ENCODE data around the gene VPS33B.
A peak's percentile ranks its signal among the peaks of the same experiment; 100 is the strongest.

Gene VPS33B

DNA sequence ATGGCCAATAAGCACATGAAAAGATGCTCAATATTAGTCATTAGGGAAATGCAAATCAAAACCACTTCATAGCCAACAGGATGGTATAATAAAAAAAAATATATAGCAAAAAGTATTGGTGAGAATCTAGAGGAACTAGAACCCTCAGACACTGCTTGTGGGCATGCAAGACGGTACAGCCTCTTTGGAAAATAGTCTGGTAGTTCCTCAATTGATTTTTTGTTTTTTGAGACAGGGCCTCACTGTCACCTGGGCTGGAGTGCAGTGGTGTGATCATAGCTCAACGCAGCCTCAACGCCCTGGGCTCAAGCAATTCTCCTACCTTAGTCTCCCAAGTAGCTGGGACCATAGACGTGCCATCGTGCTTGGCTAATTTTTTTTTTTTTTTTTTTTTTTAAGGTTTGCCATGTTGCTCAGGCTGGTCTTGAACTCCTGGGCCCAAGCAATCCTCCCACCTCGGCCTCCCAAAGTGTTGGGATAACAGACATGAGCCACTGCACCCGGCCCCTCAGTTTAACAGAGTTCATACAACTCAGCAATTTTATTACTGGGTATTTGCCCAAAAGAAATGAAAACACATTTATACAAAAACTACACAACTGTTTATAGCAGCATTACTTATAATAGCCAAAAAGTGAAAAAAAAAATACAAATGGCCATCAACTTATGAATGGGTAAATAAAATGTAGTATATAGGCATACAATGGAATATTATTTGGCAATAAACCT lies 33.2 kb downstream of the VPS33B start:
- TF ChIP-seq, protein P1, sequence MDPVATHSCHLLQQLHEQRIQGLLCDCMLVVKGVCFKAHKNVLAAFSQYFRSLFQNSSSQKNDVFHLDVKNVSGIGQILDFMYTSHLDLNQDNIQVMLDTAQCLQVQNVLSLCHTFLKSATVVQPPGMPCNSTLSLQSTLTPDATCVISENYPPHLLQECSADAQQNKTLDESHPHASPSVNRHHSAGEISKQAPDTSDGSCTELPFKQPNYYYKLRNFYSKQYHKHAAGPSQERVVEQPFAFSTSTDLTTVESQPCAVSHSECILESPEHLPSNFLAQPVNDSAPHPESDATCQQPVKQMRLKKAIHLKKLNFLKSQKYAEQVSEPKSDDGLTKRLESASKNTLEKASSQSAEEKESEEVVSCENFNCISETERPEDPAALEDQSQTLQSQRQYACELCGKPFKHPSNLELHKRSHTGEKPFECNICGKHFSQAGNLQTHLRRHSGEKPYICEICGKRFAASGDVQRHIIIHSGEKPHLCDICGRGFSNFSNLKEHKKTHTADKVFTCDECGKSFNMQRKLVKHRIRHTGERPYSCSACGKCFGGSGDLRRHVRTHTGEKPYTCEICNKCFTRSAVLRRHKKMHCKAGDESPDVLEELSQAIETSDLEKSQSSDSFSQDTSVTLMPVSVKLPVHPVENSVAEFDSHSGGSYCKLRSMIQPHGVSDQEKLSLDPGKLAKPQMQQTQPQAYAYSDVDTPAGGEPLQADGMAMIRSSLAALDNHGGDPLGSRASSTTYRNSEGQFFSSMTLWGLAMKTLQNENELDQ (tag by site-specific recombination; IDR thresholded peaks at IDR 0.05; ENCODE audit: low read depth): no peak
- TF ChIP-seq ZNF121 (tag by site-specific recombination; IDR thresholded peaks at IDR 0.05): no peak
- 0 out of 2 replicates have a peak, but pooled peaks have one; percentile 33 for TF ChIP-seq ZNF600 (tag by site-specific recombination; IDR thresholded peaks at IDR 0.05)
- TF ChIP-seq PRDM2 (tag by site-specific recombination; IDR thresholded peaks at IDR 0.05; ENCODE audit: borderline replicate concordance): no peak
- no peak for TF ChIP-seq ZBTB1 (tag by site-specific recombination; IDR thresholded peaks at IDR 0.05)
- no peak for TF ChIP-seq ZSCAN16 (tag by site-specific recombination; IDR thresholded peaks at IDR 0.05)
- TF ChIP-seq HOXD13 (CRISPR knock-in tag; IDR thresholded peaks at IDR 0.05; ENCODE audit: borderline replicate concordance): no peak
- TF ChIP-seq ZNF362 (tag by site-specific recombination; IDR thresholded peaks at IDR 0.05): peak; percentile 68; the same call in 1 of the 2 replicates
- ChIA-PET POLR2A (interaction anchor here (0.6 kb wide), 2 partner anchors 75 to 1831 kb away, joined by 3 to 5 read pairs; no protein-coding TSS in a partner anchor), CTCF (interaction anchor here (0.6 to 1.7 kb wide), 5 partner anchors 8 to 817 kb away, joined by 3 to 8 read pairs (median 3); partner anchors contain the start of gene HDDC3)
- Histone ChIP-seq H3K4me3 (ENCODE audit: low read depth, low read length) (no peak overlapping the region), H3K36me3 (ENCODE audit: control insufficient read depth in 2 of 2, insufficient read depth in 1 of 2, low read length in 2 of 2) (peaks cover 13 to 42% of the 10 kb centered on the region in 2 experiments), H3K27ac (ENCODE audit: extremely low read depth, low read depth, low read length) (0 out of 2 replicates have a peak overlapping the region, but pooled peaks have one; percentile 4), H3K9me3 (ENCODE audit: control insufficient read depth, insufficient read depth, low read depth, low read length) (no peaks in the 10 kb centered on the region), H3K4me1 (ENCODE audit: control insufficient read depth, insufficient read depth, low read length) (peaks cover 33% of the 10 kb centered on the region)

DNA sequence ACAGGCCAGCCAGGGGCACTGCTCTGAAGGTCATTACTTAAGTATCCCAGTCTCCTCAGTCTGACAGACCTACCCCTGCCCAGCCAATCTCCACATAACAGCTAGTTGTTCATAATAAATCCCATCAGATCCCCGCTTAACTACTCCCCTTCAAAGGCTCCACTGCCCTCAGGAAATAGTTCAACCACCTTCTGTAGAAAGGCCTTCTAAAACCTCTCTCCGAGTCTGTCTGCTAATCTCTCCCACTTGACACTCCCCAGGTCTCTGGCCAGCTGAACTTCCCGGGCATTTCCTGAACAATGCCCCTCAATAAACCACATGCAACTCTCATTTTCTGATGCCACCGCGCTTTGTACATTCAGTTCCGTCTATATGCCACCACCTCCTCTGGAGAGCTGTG lies 34.1 kb downstream of the VPS33B start:
- ChIA-PET POLR2A (no interaction called here), CTCF (interaction anchor here (0.6 to 3.2 kb wide), 4 partner anchors 32 to 245 kb away, joined by 5 to 15 read pairs (median 7); partner anchors contain the start of gene HDDC3)
- TF ChIP-seq ZNF335 (tag by site-specific recombination; conservative IDR thresholded peaks at IDR 0.05) (peak; percentile 24; the same call in 1 of the 2 replicates), ZNF785 (tag by site-specific recombination; IDR thresholded peaks at IDR 0.05) (no peak), ZNF311 (tag by site-specific recombination; IDR thresholded peaks at IDR 0.05; ENCODE audit: borderline replicate concordance) (no peak), ZBTB48 (tag by site-specific recombination; IDR thresholded peaks at IDR 0.05) (no peak), ZBTB20 (tag by site-specific recombination; IDR thresholded peaks at IDR 0.05) (no peak), ZNF600 (tag by site-specific recombination; IDR thresholded peaks at IDR 0.05) (peak; percentile 32; the same call in 1 of the 2 replicates), PRDM4 (tag by site-specific recombination; IDR thresholded peaks at IDR 0.05) (no peak)
- TF ChIP-seq, protein P2, sequence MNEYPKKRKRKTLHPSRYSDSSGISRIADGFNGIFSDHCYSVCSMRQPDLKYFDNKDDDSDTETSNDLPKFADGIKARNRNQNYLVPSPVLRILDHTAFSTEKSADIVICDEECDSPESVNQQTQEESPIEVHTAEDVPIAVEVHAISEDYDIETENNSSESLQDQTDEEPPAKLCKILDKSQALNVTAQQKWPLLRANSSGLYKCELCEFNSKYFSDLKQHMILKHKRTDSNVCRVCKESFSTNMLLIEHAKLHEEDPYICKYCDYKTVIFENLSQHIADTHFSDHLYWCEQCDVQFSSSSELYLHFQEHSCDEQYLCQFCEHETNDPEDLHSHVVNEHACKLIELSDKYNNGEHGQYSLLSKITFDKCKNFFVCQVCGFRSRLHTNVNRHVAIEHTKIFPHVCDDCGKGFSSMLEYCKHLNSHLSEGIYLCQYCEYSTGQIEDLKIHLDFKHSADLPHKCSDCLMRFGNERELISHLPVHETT (tag by site-specific recombination; IDR thresholded peaks at IDR 0.05): no peak
- Histone ChIP-seq H3K36me3 (ENCODE audit: control insufficient read depth in 2 of 2, insufficient read depth in 1 of 2, low read length in 2 of 2) (peaks cover 22 to 51% of the 10 kb centered on the region in 2 experiments), H3K9me3 (ENCODE audit: control insufficient read depth, insufficient read depth, low read depth, low read length) (no peaks in the 10 kb centered on the region), H3K4me1 (ENCODE audit: control insufficient read depth, insufficient read depth, low read length) (peaks cover 33% of the 10 kb centered on the region), H3K27ac (ENCODE audit: extremely low read depth, low read depth, low read length) (peak overlapping the region; percentile 4), H3K4me3 (ENCODE audit: low read depth, low read length) (no peak overlapping the region)
